ENCODE data around the gene SFTPB. TPM values are rescaled to one million over a fixed set of nuclear protein-coding genes. Genes with fewer than 3 reads are reported as not detected.

SFTPB gene
- total RNA-seq, 1 experiment from 2014 or later, result 0.26 TPM

DNA sequence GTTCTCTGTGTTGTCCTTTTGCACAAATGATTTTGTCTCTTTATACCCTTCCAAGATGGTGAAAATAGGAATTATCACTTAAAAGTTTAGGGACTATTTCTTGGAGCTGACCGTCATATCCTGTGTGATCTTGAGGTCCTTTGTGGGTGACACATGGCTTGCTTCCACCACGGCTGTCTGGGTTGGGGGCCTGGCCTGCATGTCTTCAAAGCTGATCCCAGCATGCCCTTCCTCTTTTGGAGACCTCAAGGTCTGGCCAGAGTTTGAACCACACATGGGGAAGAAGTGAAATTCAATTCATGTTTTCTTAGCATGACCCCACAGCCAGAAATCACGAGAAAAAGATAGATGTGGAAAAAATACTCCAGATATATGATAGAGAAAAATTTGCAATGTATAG, 14.0 kb downstream of the SFTPB start:
- POLR2A ChIA-PET, result interaction anchor here (1.2 kb wide), 1 partner anchor 88 kb away, joined by 4 read pairs; no protein-coding TSS in a partner anchor
- intact Hi-C loops (cut with micrococcal nuclease), result no loop called here
- BruUV-seq (replicated peaks), result no TSS peak

DNA sequence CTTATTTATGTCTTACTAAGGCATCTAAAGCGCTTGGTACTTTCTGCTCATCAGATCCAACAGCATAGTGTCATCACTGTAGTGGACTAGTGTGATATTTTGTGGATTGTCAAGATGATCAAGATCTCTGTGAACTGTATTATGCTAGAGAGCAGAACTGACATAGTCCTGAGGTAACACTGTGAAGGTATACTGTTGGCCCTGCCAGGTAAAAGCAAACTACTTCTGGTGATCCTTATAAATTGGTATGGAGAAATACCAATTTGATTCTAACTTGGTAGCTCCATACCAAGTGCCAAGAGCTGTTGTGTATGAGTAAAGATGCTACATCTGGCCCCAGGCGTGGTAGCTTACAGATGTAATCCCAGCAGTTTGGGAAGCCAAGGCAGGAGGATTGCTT, 15.9 kb downstream of the SFTPB start:
- ChIA-PET CTCF (interaction anchor here (0.7 to 7.2 kb wide), 3 partner anchors 15 to 231 kb away, joined by 3 to 52 read pairs (median 4); no protein-coding TSS in a partner anchor), POLR2A (interaction anchor here (0.6 to 1.3 kb wide), 3 partner anchors 8 to 710 kb away, joined by 3 to 5 read pairs (median 3); no protein-coding TSS in a partner anchor)
- BruUV-seq (replicated peaks), result no TSS peak
- DNase-seq (ENCODE audit: unreplicated experiment), result no peak
- Mint-ChIP-seq H3K27me3 (ENCODE audit: insufficient read depth, unreplicated experiment) (no peaks in the 10 kb centered on the region), H3K9me3 (ENCODE audit: unreplicated experiment) (no peaks in the 10 kb centered on the region), H3K4me3 (ENCODE audit: unreplicated experiment) (no peak overlapping the region), H3K27ac (ENCODE audit: low read depth, unreplicated experiment) (no peak overlapping the region), H3K4me1 (ENCODE audit: insufficient read depth, unreplicated experiment) (peaks cover 10% of the 10 kb centered on the region), H3K36me3 (ENCODE audit: insufficient read depth, unreplicated experiment) (peaks cover 80% of the 10 kb centered on the region)
- TF ChIP-seq, protein P1, sequence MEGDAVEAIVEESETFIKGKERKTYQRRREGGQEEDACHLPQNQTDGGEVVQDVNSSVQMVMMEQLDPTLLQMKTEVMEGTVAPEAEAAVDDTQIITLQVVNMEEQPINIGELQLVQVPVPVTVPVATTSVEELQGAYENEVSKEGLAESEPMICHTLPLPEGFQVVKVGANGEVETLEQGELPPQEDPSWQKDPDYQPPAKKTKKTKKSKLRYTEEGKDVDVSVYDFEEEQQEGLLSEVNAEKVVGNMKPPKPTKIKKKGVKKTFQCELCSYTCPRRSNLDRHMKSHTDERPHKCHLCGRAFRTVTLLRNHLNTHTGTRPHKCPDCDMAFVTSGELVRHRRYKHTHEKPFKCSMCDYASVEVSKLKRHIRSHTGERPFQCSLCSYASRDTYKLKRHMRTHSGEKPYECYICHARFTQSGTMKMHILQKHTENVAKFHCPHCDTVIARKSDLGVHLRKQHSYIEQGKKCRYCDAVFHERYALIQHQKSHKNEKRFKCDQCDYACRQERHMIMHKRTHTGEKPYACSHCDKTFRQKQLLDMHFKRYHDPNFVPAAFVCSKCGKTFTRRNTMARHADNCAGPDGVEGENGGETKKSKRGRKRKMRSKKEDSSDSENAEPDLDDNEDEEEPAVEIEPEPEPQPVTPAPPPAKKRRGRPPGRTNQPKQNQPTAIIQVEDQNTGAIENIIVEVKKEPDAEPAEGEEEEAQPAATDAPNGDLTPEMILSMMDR (IDR thresholded peaks at IDR 0.05; ENCODE audit: unreplicated experiment), result no peak
- intact Hi-C loops (cut with micrococcal nuclease), result no loop called here

More for the DNA sequence above, 14.0 kb downstream of the SFTPB start:
- no peak overlapping the region for H3K4me3 Mint-ChIP-seq (ENCODE audit: unreplicated experiment)
- no peaks in the 10 kb centered on the region for H3K27me3 Mint-ChIP-seq (ENCODE audit: insufficient read depth, unreplicated experiment)
- peaks cover 10% of the 10 kb centered on the region for H3K4me1 Mint-ChIP-seq (ENCODE audit: insufficient read depth, unreplicated experiment)
- CTCF ChIA-PET, result interaction anchor here (0.5 to 7.2 kb wide), 2 partner anchors 17 to 281 kb away, joined by 3 to 52 read pairs; no protein-coding TSS in a partner anchor
- H3K36me3 Mint-ChIP-seq (ENCODE audit: insufficient read depth, unreplicated experiment), result peaks cover 61% of the 10 kb centered on the region
- H3K27ac Mint-ChIP-seq (ENCODE audit: low read depth, unreplicated experiment), result no peak overlapping the region
- TF ChIP-seq, protein P1 (IDR thresholded peaks at IDR 0.05; ENCODE audit: unreplicated experiment), result no peak
- H3K9me3 Mint-ChIP-seq (ENCODE audit: unreplicated experiment), result no peaks in the 10 kb centered on the region
- DNase-seq (ENCODE audit: unreplicated experiment), result no peak

DNA sequence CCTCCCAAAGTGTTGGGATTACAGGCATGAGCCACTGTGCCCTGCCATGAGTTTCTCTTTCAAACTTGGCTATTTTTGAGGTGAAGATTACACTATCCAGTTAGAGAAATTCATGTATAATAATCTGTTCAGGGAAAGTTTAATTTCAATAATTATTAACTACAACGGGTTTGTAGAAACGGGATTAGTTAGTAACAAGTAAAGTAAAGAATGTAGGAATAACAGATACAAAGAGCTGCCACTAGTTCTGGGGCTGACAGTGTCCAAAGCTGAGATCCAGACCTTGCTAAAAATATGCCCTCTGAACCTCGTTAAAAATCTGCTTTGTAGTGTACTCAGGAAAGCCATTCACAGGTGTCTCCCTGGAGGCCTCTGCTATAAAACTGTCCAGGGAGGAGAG, 16.9 kb downstream of the SFTPB start:
- Mint-ChIP-seq H3K36me3 (ENCODE audit: insufficient read depth, unreplicated experiment) (peaks cover 90% of the 10 kb centered on the region), H3K27me3 (ENCODE audit: insufficient read depth, unreplicated experiment) (no peaks in the 10 kb centered on the region), H3K4me3 (ENCODE audit: unreplicated experiment) (no peak overlapping the region), H3K9me3 (ENCODE audit: unreplicated experiment) (no peaks in the 10 kb centered on the region), H3K4me1 (ENCODE audit: insufficient read depth, unreplicated experiment) (peaks cover 10% of the 10 kb centered on the region), H3K27ac (ENCODE audit: low read depth, unreplicated experiment) (no peak overlapping the region)
- no peak for DNase-seq (ENCODE audit: unreplicated experiment)
- CTCF ChIA-PET, result interaction anchor here (0.6 to 7.2 kb wide), 4 partner anchors 11 to 78 kb away, joined by 4 to 52 read pairs (median 6); no protein-coding TSS in a partner anchor
- TF ChIP-seq, protein P1 (IDR thresholded peaks at IDR 0.05; ENCODE audit: unreplicated experiment), result no peak
- intact Hi-C loops (cut with micrococcal nuclease), result no loop called here
- POLR2A ChIA-PET, result interaction anchor here (0.9 kb wide), 1 partner anchor 36 kb away, joined by 3 read pairs; the partner anchor contains the start of gene USP39
- BruUV-seq (replicated peaks), result no TSS peak

DNA sequence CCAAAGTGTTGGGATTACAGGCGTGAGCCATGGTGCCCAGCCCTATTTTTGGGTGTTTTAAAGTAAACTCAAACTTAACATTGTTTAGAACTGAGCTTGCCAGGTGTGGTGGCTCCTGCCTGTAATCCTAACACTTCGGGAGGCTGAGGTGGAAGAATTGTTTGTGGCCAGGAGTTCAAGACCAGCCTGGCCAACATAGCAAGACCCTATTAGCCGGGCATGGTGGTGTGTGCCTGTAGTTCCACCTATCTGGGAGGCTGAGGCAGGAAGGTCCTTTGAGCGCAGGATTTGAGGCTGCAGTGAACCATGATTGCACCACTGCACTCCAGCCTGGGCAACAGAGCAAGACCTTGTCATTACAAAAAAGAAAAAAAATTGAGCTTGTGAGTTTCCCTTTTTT, 17.5 kb downstream of the SFTPB start:
- TF ChIP-seq, protein P1 (IDR thresholded peaks at IDR 0.05; ENCODE audit: unreplicated experiment), result no peak
- ChIA-PET POLR2A (no interaction called here), CTCF (interaction anchor here (0.6 to 7.2 kb wide), 7 partner anchors 10 to 163 kb away, joined by 3 to 52 read pairs (median 5); no protein-coding TSS in a partner anchor)
- Mint-ChIP-seq H3K4me3 (ENCODE audit: unreplicated experiment) (no peak overlapping the region), H3K27ac (ENCODE audit: low read depth, unreplicated experiment) (no peak overlapping the region), H3K27me3 (ENCODE audit: insufficient read depth, unreplicated experiment) (no peaks in the 10 kb centered on the region), H3K36me3 (ENCODE audit: insufficient read depth, unreplicated experiment) (peaks cover 95% of the 10 kb centered on the region), H3K4me1 (ENCODE audit: insufficient read depth, unreplicated experiment) (peaks cover 10% of the 10 kb centered on the region), H3K9me3 (ENCODE audit: unreplicated experiment) (no peaks in the 10 kb centered on the region)
- intact Hi-C loops (cut with micrococcal nuclease), result no loop called here
- DNase-seq (ENCODE audit: unreplicated experiment), result no peak
- BruUV-seq (replicated peaks), result no TSS peak
